ENCODE measurements around the gene TOR1B. TPM values are rescaled to one million over a fixed set of nuclear protein-coding genes. Genes with fewer than 3 reads are reported as not detected.

Gene TOR1B
- total RNA-seq, 3 donors from 2014 or later: 22.6 to 26.7 (median 23.9) TPM

DNA sequence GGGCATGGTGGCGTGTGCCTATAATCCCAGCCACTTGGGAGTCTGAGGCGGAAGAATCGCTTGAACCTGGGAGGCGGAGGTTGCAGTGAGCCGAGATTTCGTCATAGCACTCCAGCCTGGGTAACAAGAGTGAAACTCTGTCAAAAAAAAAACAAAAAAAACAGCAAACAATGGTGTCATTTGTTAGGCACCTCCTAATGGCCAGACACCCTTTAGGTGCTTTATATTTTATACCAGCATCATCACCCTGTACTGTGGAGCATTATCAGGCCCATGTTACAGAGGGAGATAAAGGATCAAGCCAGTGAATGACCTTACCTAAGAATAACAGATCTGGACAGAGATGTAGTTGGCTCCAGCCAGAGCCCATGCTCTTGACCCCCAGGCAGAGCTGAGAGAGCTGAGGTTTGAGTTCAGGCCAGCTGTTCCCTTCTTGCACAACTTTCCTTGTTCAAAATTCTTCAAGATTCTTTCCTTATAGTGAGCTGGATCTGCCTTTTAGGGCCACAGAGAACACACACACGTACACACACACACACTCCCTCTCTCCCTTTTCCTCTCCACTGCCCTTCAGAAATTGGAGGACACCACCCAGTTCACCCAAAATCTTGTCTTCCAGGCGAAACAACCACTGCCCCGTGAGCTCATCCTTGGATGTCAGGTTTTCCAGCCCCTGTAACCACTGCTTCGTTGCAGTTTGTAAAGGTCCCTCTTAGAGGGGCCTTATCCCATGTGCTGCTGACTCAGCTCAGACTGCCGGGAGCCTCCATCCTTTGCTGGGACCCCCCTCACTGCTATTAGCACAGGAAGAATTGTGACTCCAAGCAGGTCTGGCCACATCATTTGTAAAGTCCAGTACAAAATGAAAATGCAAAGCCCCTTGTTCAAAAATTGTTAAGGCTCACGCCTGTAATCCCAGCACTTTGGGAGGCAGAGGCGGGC lies 39.7 kb upstream of the TOR1B start:
- H3K27me3 ChIP-seq: no peaks in the 10 kb centered on the region
- peak overlapping the region; percentile 87 to 91 for H3K27ac ChIP-seq
- peak in 1 of 2 donors; percentile 78 for DNase-seq (ENCODE audit: low spot score in 2 of 2)
- TF ChIP-seq, protein P1, sequence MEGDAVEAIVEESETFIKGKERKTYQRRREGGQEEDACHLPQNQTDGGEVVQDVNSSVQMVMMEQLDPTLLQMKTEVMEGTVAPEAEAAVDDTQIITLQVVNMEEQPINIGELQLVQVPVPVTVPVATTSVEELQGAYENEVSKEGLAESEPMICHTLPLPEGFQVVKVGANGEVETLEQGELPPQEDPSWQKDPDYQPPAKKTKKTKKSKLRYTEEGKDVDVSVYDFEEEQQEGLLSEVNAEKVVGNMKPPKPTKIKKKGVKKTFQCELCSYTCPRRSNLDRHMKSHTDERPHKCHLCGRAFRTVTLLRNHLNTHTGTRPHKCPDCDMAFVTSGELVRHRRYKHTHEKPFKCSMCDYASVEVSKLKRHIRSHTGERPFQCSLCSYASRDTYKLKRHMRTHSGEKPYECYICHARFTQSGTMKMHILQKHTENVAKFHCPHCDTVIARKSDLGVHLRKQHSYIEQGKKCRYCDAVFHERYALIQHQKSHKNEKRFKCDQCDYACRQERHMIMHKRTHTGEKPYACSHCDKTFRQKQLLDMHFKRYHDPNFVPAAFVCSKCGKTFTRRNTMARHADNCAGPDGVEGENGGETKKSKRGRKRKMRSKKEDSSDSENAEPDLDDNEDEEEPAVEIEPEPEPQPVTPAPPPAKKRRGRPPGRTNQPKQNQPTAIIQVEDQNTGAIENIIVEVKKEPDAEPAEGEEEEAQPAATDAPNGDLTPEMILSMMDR (IDR thresholded peaks at IDR 0.05): no peak
- TF ChIP-seq POLR2AphosphoS5 (IDR thresholded peaks at IDR 0.05): peak in 1 of 3 donors; percentile 34
- no peak for TF ChIP-seq POLR2A (IDR thresholded peaks at IDR 0.05)
- no peaks in the 10 kb centered on the region for H3K9me3 ChIP-seq
- intact Hi-C loops (cut with DNase I; ENCODE audit: low total_unique reads): no loop called here
- peak overlapping the region in 1 of 3 donors; percentile 19 for H3K4me3 ChIP-seq
- H3K36me3 ChIP-seq: no peaks in the 10 kb centered on the region
- H3K4me1 ChIP-seq: peaks cover 3 to 5% of the 10 kb centered on the region in 2 donors

DNA sequence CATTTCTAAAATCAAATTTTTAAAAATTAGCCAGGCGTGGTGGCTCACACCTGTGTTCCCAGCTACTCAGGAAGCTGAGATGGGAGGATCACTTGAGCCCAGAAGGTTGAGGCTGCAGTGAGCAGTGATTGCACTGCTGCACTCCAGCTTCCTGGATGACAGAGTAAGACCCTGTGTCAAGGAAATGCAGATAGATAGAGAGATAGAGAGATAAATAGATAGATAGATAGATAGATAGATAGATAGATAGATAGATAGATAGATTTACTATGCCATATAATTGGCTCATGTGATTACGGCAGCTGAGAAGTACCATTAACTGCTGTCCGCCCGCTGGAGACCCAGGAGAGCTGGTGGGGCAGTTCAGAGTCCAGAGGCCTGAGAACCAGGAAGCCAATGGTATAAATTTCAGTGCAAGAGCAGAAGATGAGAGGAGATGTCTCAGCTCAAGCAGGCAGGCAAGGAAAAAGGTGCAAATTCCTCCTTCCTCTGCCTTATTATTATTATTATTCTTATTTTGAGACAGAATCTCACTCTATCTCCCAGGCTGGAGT lies 37.1 kb upstream of the TOR1B start:
- no peak for DNase-seq (ENCODE audit: low spot score in 2 of 2)
- TF ChIP-seq POLR2AphosphoS5 (IDR thresholded peaks at IDR 0.05): no peak
- TF ChIP-seq, protein P1 (IDR thresholded peaks at IDR 0.05): no peak
- TF ChIP-seq POLR2A (IDR thresholded peaks at IDR 0.05): no peak
- intact Hi-C loops (cut with DNase I; ENCODE audit: low total_unique reads): no loop called here
- Histone ChIP-seq H3K4me1 (peaks cover 3 to 5% of the 10 kb centered on the region in 2 donors), H3K27me3 (no peaks in the 10 kb centered on the region), H3K36me3 (no peaks in the 10 kb centered on the region), H3K9me3 (no peaks in the 10 kb centered on the region), H3K27ac (no peak overlapping the region), H3K4me3 (no peak overlapping the region)

DNA sequence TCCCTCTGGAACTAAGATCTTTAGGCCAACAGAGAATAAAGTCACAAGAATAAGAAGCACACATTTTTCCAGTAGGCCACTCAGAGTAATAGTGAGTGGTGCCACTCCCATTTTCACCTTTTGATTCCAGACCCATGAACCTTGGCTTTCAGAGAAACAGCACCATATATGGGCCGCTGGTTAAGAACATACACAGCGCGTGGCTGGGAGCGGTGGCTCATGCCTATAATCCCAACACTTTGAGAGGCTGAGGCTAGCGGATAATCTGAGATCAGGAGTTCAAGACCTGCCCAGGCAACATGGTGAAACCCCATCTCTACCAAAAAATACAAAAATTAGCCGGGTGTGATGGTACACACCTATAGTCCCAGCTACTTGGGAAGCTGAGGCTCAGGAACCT lies 34.5 kb upstream of the TOR1B start:
- TF ChIP-seq POLR2AphosphoS5 (IDR thresholded peaks at IDR 0.05) (no peak), POLR2A (IDR thresholded peaks at IDR 0.05) (no peak)
- TF ChIP-seq, protein P1 (IDR thresholded peaks at IDR 0.05): no peak
- intact Hi-C loops (cut with DNase I; ENCODE audit: low total_unique reads): no loop called here
- Histone ChIP-seq H3K36me3 (no peaks in the 10 kb centered on the region), H3K4me3 (no peak overlapping the region), H3K27me3 (no peaks in the 10 kb centered on the region), H3K4me1 (no peaks in the 10 kb centered on the region), H3K27ac (no peak overlapping the region), H3K9me3 (no peaks in the 10 kb centered on the region)
- no peak for DNase-seq (ENCODE audit: low spot score in 2 of 2)

DNA sequence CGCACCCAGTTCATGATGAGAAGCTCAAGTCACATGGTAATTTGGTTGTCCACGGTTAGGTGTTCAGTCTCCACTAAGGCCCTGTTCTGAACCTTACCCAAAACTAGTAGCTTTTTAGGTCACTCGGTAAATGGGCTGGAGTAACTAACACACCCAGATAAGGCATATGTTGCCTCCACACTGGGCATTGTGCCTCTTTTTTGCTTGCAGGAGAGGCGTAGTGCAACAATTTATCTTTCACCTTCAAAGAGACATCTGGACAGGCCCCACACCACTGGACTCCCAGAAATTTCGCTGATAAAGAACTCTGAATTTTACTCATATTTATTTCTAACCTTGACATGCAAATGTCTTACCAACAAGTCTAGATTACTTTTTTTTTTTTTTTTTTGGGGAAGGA lies 33.3 kb upstream of the TOR1B start:
- no peak for DNase-seq (ENCODE audit: low spot score in 2 of 2)
- Histone ChIP-seq H3K4me3 (no peak overlapping the region), H3K4me1 (no peaks in the 10 kb centered on the region), H3K27me3 (no peaks in the 10 kb centered on the region), H3K27ac (no peak overlapping the region), H3K9me3 (no peaks in the 10 kb centered on the region), H3K36me3 (no peaks in the 10 kb centered on the region)
- TF ChIP-seq POLR2AphosphoS5 (IDR thresholded peaks at IDR 0.05) (no peak), POLR2A (IDR thresholded peaks at IDR 0.05) (no peak)
- TF ChIP-seq, protein P1 (IDR thresholded peaks at IDR 0.05): no peak
- intact Hi-C loops (cut with DNase I; ENCODE audit: low total_unique reads): no loop called here

DNA sequence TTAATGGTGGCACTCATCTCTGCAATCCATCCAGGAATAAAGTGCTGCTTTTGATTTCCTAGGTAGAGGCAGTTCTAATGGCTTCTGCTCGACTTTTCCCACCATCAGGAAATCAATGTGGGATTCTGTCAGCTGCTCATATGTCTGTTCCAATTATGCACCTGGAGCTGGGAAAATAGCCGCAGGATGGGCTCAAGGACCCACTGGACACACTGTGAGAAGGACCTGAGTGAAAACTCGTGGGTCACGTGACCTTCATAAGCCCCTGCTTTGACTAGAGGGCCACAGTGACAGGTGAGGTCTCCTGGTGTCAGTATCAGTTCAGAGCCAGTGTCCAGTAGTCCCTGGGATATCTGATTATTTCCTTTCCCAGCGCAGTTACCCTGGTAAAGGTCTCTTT lies 32.2 kb upstream of the TOR1B start:
- intact Hi-C loops (cut with DNase I; ENCODE audit: low total_unique reads): no loop called here
- Histone ChIP-seq H3K9me3 (no peaks in the 10 kb centered on the region), H3K36me3 (no peaks in the 10 kb centered on the region), H3K4me3 (no peak overlapping the region), H3K4me1 (no peaks in the 10 kb centered on the region), H3K27ac (no peak overlapping the region), H3K27me3 (no peaks in the 10 kb centered on the region)
- DNase-seq (ENCODE audit: low spot score in 2 of 2): no peak
- TF ChIP-seq POLR2A (IDR thresholded peaks at IDR 0.05) (no peak), POLR2AphosphoS5 (IDR thresholded peaks at IDR 0.05) (no peak)
- TF ChIP-seq, protein P1 (IDR thresholded peaks at IDR 0.05): no peak

Measured in breast epithelium (tissue), 4 donors.